ENCODE data around the gene SIPA1L2.

The SIPA1L2 gene

GRCh38 chr1:232589111-232589811 lies 40.7 kb downstream of the SIPA1L2 start:
- no peak for DNase-seq

- DNase-seq: no peak
Measured at GRCh38 chr1:232587141-232588008, 42.6 kb downstream of the SIPA1L2 start.

- no peak for DNase-seq
Measured at GRCh38 chr1:232586679-232587078, 43.3 kb downstream of the SIPA1L2 start.

- DNase-seq: no peak
Measured at GRCh38 chr1:232585486-232585885, 44.4 kb downstream of the SIPA1L2 start.

GRCh38 chr1:232581932-232582331 lies 48.0 kb downstream of the SIPA1L2 start:
- DNase-seq: no peak
